Loucy (cell line): Measurements from ENCODE around the gene BRWD1.

Experiments used
- H2AFZ ChIP-seq: fragments of 200-600 bp; sonication (generic); 2 replicates; pipeline ENCODE4 v1.6.0; 2016; ENCODE audit warnings: antibody characterized with exemption, mild to moderate bottlenecking, low read length, moderate library complexity
- H3F3A ChIP-seq: fragments of 200-600 bp; 2 replicates; pipeline ENCODE4 v1.6.0; 2016; ENCODE audit warnings: antibody characterized with exemption, low read depth, mild to moderate bottlenecking
- H3K27me3 ChIP-seq: fragments of 200-600 bp; sonication (generic); 2 replicates; pipeline ENCODE4 v1.6.1; 2014; ENCODE audit warnings: low read length, mild to moderate bottlenecking; ENCODE audit not compliant: insufficient read depth, poor library complexity, severe bottlenecking
- H3K36me3 ChIP-seq: fragments of 200-600 bp; sonication (generic); 2 replicates; pipeline ENCODE4 v1.6.1; 2016; ENCODE audit warnings: low read length; ENCODE audit not compliant: insufficient read depth
- H3K4me1 ChIP-seq: fragments of 200-600 bp; sonication (generic); 2 replicates; pipeline ENCODE4 v1.5.1; 2014; ENCODE audit warnings: low read length, mild to moderate bottlenecking; ENCODE audit not compliant: insufficient read depth, poor library complexity, severe bottlenecking
- H3K4me2 ChIP-seq: fragments of 200-600 bp; sonication (generic); 2 replicates; pipeline ENCODE4 v1.6.0; 2014; ENCODE audit warnings: antibody characterized with exemption, low read length, low read depth, mild to moderate bottlenecking; ENCODE audit not compliant: poor library complexity, severe bottlenecking
- H3K4me3 ChIP-seq: fragments of 200-600 bp; sonication (generic); 2 replicates; pipeline ENCODE4 v1.5.1; 2014; ENCODE audit warnings: low read length, mild to moderate bottlenecking, mixed read lengths; ENCODE audit not compliant: poor library complexity, severe bottlenecking
- H3K79me2 ChIP-seq: fragments of 200-600 bp; sonication (generic); 2 replicates; pipeline ENCODE4 v1.6.1; 2014; ENCODE audit warnings: low read length; ENCODE audit not compliant: insufficient read depth
- H3K9ac ChIP-seq: fragments of 200-600 bp; sonication (generic); 2 replicates; pipeline ENCODE4 v1.6.0; 2014; ENCODE audit warnings: mild to moderate bottlenecking, low read depth, low read length, moderate library complexity; ENCODE audit not compliant: poor library complexity, severe bottlenecking
- H3K9me2 ChIP-seq: fragments of 200-600 bp; sonication (generic); replicated peaks from 2 replicates; pipeline ENCODE4 v1.6.1; 2016; ENCODE audit warnings: low read depth, low read length, mixed read lengths
- H3K9me3 ChIP-seq: fragments of 200-600 bp; sonication (generic); 2 replicates; pipeline ENCODE4 v1.6.1; 2014; ENCODE audit warnings: mild to moderate bottlenecking, antibody characterized with exemption, low read length, low read depth; ENCODE audit not compliant: insufficient read depth
- H4K20me1 ChIP-seq: fragments of 200-600 bp; sonication (generic); 2 replicates; pipeline ENCODE4 v1.6.0; 2014; ENCODE audit warnings: antibody characterized with exemption, low read length, mild to moderate bottlenecking; ENCODE audit not compliant: insufficient read depth, poor library complexity, severe bottlenecking
- EZH2phosphoT487 ChIP-seq: fragments of 200-600 bp; IDR thresholded peaks from 2 replicates; pipeline ENCODE4 v1.6.1; 2018; ENCODE audit warnings: antibody characterized with exemption, mild to moderate bottlenecking, moderate library complexity, borderline replicate concordance
- TF ChIP-seq, protein P1 (sequence below): fragments of 200-600 bp; sonication (generic); conservative IDR thresholded peaks from 2 replicates; pipeline ENCODE4 v1.5.1; 2014; ENCODE audit warnings: mild to moderate bottlenecking, antibody characterized with exemption, low read length

The BRWD1 gene

DNA sequence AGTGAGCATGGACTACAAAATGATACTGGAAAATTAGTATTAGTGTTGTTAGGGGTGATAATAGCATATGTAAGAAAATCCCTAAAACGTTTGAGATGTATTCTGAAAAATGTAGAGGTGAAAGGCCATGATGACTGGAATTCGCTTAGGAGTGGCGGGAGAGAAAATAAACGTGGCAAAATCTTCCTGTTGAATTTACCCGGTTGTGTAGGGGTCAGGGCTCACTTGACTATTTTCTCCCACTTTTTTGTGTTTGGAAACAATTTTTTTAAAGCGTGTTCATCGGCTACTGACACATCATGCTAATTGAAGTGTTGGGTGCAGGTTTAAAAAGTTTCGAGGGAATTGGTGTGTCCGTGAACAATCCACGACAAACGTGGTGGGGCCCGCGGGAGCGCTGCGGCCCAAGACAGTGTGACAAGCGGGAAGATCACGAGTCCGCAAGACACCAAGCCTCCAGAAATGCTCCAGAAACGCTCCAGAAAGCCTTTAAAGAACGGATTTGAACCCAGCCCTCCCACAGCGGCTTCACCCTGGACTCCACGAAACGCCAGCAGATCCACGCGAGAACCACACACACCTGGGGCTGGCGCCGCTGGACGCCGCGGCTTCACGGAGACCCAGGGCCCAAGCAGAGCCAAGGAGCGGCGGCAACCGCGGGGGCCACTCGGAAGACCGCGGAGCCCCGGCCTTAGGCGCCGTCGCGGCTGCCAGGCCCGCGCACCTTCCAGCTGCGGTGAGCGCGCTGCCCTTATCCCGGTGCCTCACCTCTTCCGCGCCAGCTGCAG is 130.8 kb downstream of the BRWD1 start:
- peak overlapping the region; percentile 88 for H3K4me3 ChIP-seq
- no peaks in the 10 kb centered on the region for H3K9me2 ChIP-seq
- no peaks in the 10 kb centered on the region for H3K27me3 ChIP-seq
- no peaks in the 10 kb centered on the region for H3F3A ChIP-seq
- H4K20me1 ChIP-seq, result peaks cover 33% of the 10 kb centered on the region
- no peaks in the 10 kb centered on the region for H3K9me3 ChIP-seq
- peaks cover 66% of the 10 kb centered on the region for H3K79me2 ChIP-seq
- H3K36me3 ChIP-seq, result peaks cover 6% of the 10 kb centered on the region; the same call in 1 of the 2 replicates
- H3K9ac ChIP-seq, result peak overlapping the region; percentile 81
- H3K4me1 ChIP-seq, result peaks cover 52% of the 10 kb centered on the region
- H2AFZ ChIP-seq, result peak overlapping the region; percentile 87
- TF ChIP-seq EZH2phosphoT487, result no peak
- TF ChIP-seq, protein P1, sequence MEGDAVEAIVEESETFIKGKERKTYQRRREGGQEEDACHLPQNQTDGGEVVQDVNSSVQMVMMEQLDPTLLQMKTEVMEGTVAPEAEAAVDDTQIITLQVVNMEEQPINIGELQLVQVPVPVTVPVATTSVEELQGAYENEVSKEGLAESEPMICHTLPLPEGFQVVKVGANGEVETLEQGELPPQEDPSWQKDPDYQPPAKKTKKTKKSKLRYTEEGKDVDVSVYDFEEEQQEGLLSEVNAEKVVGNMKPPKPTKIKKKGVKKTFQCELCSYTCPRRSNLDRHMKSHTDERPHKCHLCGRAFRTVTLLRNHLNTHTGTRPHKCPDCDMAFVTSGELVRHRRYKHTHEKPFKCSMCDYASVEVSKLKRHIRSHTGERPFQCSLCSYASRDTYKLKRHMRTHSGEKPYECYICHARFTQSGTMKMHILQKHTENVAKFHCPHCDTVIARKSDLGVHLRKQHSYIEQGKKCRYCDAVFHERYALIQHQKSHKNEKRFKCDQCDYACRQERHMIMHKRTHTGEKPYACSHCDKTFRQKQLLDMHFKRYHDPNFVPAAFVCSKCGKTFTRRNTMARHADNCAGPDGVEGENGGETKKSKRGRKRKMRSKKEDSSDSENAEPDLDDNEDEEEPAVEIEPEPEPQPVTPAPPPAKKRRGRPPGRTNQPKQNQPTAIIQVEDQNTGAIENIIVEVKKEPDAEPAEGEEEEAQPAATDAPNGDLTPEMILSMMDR, result no peak
- peak overlapping the region; percentile 94 for H3K4me2 ChIP-seq

DNA sequence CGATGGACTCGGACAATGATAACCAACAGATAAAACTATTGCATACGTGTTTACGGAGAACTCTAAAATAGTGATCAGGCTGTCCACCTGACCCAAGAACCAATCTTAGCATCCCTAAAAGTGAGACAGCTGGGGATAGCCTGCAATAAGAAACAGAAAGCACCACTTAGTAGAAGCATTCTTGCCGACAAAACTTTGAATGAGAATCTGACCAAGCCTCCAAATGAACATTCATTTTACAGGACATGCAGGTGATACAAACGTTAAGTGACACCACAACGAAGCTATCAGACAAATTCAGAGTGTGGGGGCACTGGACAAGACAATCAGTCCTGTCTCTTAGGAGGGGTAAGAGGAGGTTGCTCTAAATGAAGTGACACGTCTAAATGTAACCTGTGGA is 131.4 kb downstream of the BRWD1 start:
- Histone ChIP-seq H4K20me1 (peaks cover 37% of the 10 kb centered on the region), H3K27me3 (no peaks in the 10 kb centered on the region), H3F3A (no peaks in the 10 kb centered on the region), H3K36me3 (peaks cover 10% of the 10 kb centered on the region; the same call in 1 of the 2 replicates), H3K9ac (peak overlapping the region; percentile 81), H3K79me2 (peaks cover 71% of the 10 kb centered on the region), H3K4me2 (peak overlapping the region; percentile 94), H3K9me3 (no peaks in the 10 kb centered on the region), H2AFZ (no peak overlapping the region), H3K4me3 (peak overlapping the region; percentile 88), H3K9me2 (no peaks in the 10 kb centered on the region), H3K4me1 (peaks cover 58% of the 10 kb centered on the region)
- no peak for TF ChIP-seq EZH2phosphoT487
- TF ChIP-seq, protein P1, result no peak

DNA sequence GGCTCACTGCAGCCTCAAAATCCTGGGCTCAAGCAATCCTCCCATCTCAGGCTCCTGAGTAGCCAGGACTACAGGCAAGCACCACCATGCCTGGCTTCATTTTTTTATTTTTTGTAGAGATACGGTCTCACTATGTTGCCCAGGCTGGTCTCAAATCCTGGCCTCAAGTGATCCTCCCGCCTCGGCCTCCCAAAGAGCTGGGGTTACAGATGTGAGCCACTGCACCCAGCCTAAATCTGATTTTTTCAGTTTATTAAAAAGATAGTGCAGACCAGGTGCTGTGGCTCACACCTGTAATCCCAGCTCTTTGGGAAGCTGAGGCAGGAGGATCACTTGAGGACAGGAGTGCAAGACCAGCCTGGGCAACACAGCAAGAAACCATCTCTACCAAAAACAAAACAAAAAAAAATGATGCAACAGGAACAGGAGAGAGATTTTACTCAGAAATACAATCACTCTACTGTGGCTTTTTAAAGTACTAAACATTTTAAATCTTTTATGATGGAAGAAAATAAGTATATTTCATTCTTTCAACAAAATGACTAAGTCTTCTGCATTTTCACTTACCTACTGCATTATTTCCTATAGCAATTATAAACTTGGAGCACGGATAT is 132.1 kb downstream of the BRWD1 start:
- H3K4me1 ChIP-seq, result peaks cover 62% of the 10 kb centered on the region
- peak overlapping the region; percentile 81 for H3K9ac ChIP-seq
- H3K9me2 ChIP-seq, result no peaks in the 10 kb centered on the region
- peak overlapping the region; percentile 88 for H3K4me3 ChIP-seq
- H4K20me1 ChIP-seq, result peaks cover 37% of the 10 kb centered on the region
- H3F3A ChIP-seq, result no peaks in the 10 kb centered on the region
- H3K79me2 ChIP-seq, result peaks cover 78% of the 10 kb centered on the region
- H2AFZ ChIP-seq, result no peak overlapping the region
- TF ChIP-seq, protein P1, result no peak
- no peak for TF ChIP-seq EZH2phosphoT487
- H3K9me3 ChIP-seq, result no peaks in the 10 kb centered on the region
- no peaks in the 10 kb centered on the region for H3K27me3 ChIP-seq
- peak overlapping the region; percentile 94 for H3K4me2 ChIP-seq
- peaks cover 17% of the 10 kb centered on the region; the same call in 1 of the 2 replicates for H3K36me3 ChIP-seq
